Measurements from ENCODE around the gene LHFPL3. TPM values are rescaled to one million over a fixed set of nuclear protein-coding genes. Genes with fewer than 3 reads are reported as not detected.

Gene LHFPL3
- total RNA-seq, 2 donors from 2014 or later = not detected

- no peak for TF ChIP-seq CTCF (IDR thresholded peaks at IDR 0.05)
- no peak overlapping the region for H3K27ac ChIP-seq
- no peaks in the 10 kb centered on the region for H3K4me1 ChIP-seq (ENCODE audit: control insufficient read depth in 1 of 2, low read depth in 2 of 2)
- no peak for ATAC-seq (ENCODE audit: insufficient number of reproducible peaks, low FRiP score, low read depth)
- no peak overlapping the region for H3K4me3 ChIP-seq
- H3K27me3 ChIP-seq (replicated peaks; ENCODE audit: insufficient read depth) = no peaks in the 10 kb centered on the region
- no peak for DNase-seq (ENCODE audit: low spot score)
- H3K36me3 ChIP-seq = no peaks in the 10 kb centered on the region
- no peaks in the 10 kb centered on the region for H3K9me3 ChIP-seq
Observed at GRCh38 chr7:104482362-104483037, 154.1 kb downstream of the LHFPL3 start.

- no peaks in the 10 kb centered on the region for H3K9me3 ChIP-seq
- H3K27ac ChIP-seq = no peak overlapping the region
Observed at GRCh38 chr7:104486931-104487330, 158.5 kb downstream of the LHFPL3 start.

GRCh38 chr7:104487642-104488041 is 159.2 kb downstream of the LHFPL3 start:
- ATAC-seq (ENCODE audit: insufficient number of reproducible peaks, low FRiP score, low read depth) (no peak), DNase-seq (ENCODE audit: low spot score) (no peak)
- no peak for TF ChIP-seq CTCF (IDR thresholded peaks at IDR 0.05)
- H3K27me3 ChIP-seq (replicated peaks; ENCODE audit: insufficient read depth) = no peaks in the 10 kb centered on the region
- H3K27ac ChIP-seq = no peak overlapping the region
- H3K4me1 ChIP-seq (ENCODE audit: control insufficient read depth in 1 of 2, low read depth in 2 of 2) = no peaks in the 10 kb centered on the region
- H3K36me3 ChIP-seq = no peaks in the 10 kb centered on the region
- H3K4me3 ChIP-seq = no peak overlapping the region
- H3K9me3 ChIP-seq = no peaks in the 10 kb centered on the region

More at GRCh38 chr7:104486931-104487330, 158.5 kb downstream of the LHFPL3 start:
- ATAC-seq (ENCODE audit: insufficient number of reproducible peaks, low FRiP score, low read depth) (no peak), DNase-seq (ENCODE audit: low spot score) (no peak)
- TF ChIP-seq CTCF (IDR thresholded peaks at IDR 0.05) = no peak
- no peaks in the 10 kb centered on the region for H3K4me1 ChIP-seq (ENCODE audit: control insufficient read depth in 1 of 2, low read depth in 2 of 2)
- no peak overlapping the region for H3K4me3 ChIP-seq
- no peaks in the 10 kb centered on the region for H3K27me3 ChIP-seq (replicated peaks; ENCODE audit: insufficient read depth)
- H3K36me3 ChIP-seq = no peaks in the 10 kb centered on the region

- no peak for ATAC-seq (ENCODE audit: insufficient number of reproducible peaks, low FRiP score, low read depth)
- no peaks in the 10 kb centered on the region for H3K9me3 ChIP-seq
- H3K36me3 ChIP-seq = no peaks in the 10 kb centered on the region
- H3K27me3 ChIP-seq (replicated peaks; ENCODE audit: insufficient read depth) = no peaks in the 10 kb centered on the region
- TF ChIP-seq CTCF (IDR thresholded peaks at IDR 0.05) = no peak
- H3K27ac ChIP-seq = no peak overlapping the region
- H3K4me3 ChIP-seq = no peak overlapping the region
- no peaks in the 10 kb centered on the region for H3K4me1 ChIP-seq (ENCODE audit: control insufficient read depth in 1 of 2, low read depth in 2 of 2)
- DNase-seq (ENCODE audit: low spot score) = no peak
Observed at GRCh38 chr7:104497379-104497967, 169.1 kb downstream of the LHFPL3 start.

- no peak overlapping the region for H3K4me3 ChIP-seq
- no peak for TF ChIP-seq CTCF (IDR thresholded peaks at IDR 0.05)
- H3K36me3 ChIP-seq = no peaks in the 10 kb centered on the region
- DNase-seq (ENCODE audit: low spot score) (no peak), ATAC-seq (ENCODE audit: insufficient number of reproducible peaks, low FRiP score, low read depth) (no peak)
- no peak overlapping the region for H3K27ac ChIP-seq
- no peaks in the 10 kb centered on the region for H3K9me3 ChIP-seq
- no peaks in the 10 kb centered on the region for H3K4me1 ChIP-seq (ENCODE audit: control insufficient read depth in 1 of 2, low read depth in 2 of 2)
- H3K27me3 ChIP-seq (replicated peaks; ENCODE audit: insufficient read depth) = no peaks in the 10 kb centered on the region
Observed at GRCh38 chr7:104499975-104500374, 171.6 kb downstream of the LHFPL3 start.
